Heart left ventricle (tissue), 13 donors: ENCODE measurements around the gene COLEC12.

Source experiments
- CTCF ChIP-seq, 12 donors: fragments of 200-600 bp; sonication (generic) in 4 of 12; IDR thresholded peaks; one replicate each; pipeline versions ENCODE4 v1.5.0 to v1.8.0; 2018 to 2022; ENCODE audit warnings: antibody characterized with exemption in 12 of 12, mild to moderate bottlenecking in 5 of 12
- POLR2A ChIP-seq, 2 donors: fragments of 450-650 bp; IDR thresholded peaks; one replicate each; pipeline ENCODE4 v1.6.1; 2017; ENCODE audit warnings: antibody characterized with exemption in 2 of 2, mild to moderate bottlenecking in 2 of 2, moderate library complexity in 2 of 2
- donor health status: ischemic (EF 13 %, LVEDD 7.1; RV severe dilation, severe dysfunction).
- donor health status: DM: no; HTN: yes; CAD: no.
- donor health status: DM: no; HTN: no; CAD: no.
- donor health status: ischemic (EF 25% LVEDD 6.9; RV normal size, moderate dysfunction).
- donor health status: ischemic (EF 25% LVEDD 5.7; RV mildly dilated, moderate dysfunction).
- donor health status: ischemic (EF 35%, LVEDD 5.7; RV mildly dilated, moderate dysfunction).
- donor health status: nonischemic (EF 11% LVEDD 7.7; RV severe dilation, severe dysfunction).
- donor health status: DM: yes; HTN: yes; CAD: no.
- donor health status: PGD.
- donor health status: ischemic (EF 29% LVEDD 5.4; RV normal size, mild dysfunction).
- donor health status: nonischemic (EF 23%, LVEDD 6.1; RV moderate dilation, normal function).

- TF ChIP-seq CTCF (IDR thresholded peaks at IDR 0.05), result no peak
- no peak for TF ChIP-seq POLR2A (IDR thresholded peaks at IDR 0.05)
Observed at GRCh38 chr18:468955-469790, 31.3 kb downstream of the COLEC12 start.
